GM12878 (cell line): ENCODE results near the gene DNAJC4. TPM values are rescaled to one million over a fixed set of nuclear protein-coding genes. Genes with fewer than 3 reads are reported as not detected.

Source experiments
- EZH2 ChIP-seq: IDR thresholded peaks from 2 replicates; pipeline ENCODE4 v1.6.1; 2012; ENCODE audit warnings: low read depth, mild to moderate bottlenecking, control low read depth, inconsistent platforms, low read length, borderline replicate concordance; ENCODE audit not compliant: control insufficient read depth
- FOXK2 ChIP-seq: fragments of 450-650 bp; IDR thresholded peaks from 2 replicates; pipeline ENCODE4 v1.6.1; 2017; ENCODE audit warnings: mild to moderate bottlenecking, moderate library complexity
- GABPA ChIP-seq: IDR thresholded peaks from 2 replicates; pipeline ENCODE4 v1.6.1; 2014; ENCODE audit warnings: antibody characterized with exemption, low read depth, mild to moderate bottlenecking, inconsistent platforms
- HDAC2 ChIP-seq: fragments of 200-600 bp; sonication (generic); IDR thresholded peaks from 2 replicates; pipeline ENCODE4 v1.6.1; 2017
- KDM1A ChIP-seq: fragments of 200-600 bp; sonication (generic); IDR thresholded peaks from 2 replicates; pipeline ENCODE4 v1.6.1; 2016; ENCODE audit warnings: borderline replicate concordance
- MEF2B ChIP-seq: fragments of 450-650 bp; IDR thresholded peaks from 2 replicates; pipeline ENCODE4 v1.6.1; 2018; ENCODE audit warnings: mild to moderate bottlenecking, moderate library complexity; ENCODE audit not compliant: partially characterized antibody, poor library complexity, severe bottlenecking
- MXI1 ChIP-seq: fragments of 150-350 bp; IDR thresholded peaks from 2 replicates; pipeline ENCODE4 v1.6.1; 2011; ENCODE audit warnings: low read depth, mild to moderate bottlenecking, inconsistent platforms, low read length, improper control_type of control experiment
- NRF1 ChIP-seq: conservative IDR thresholded peaks from 2 replicates; pipeline ENCODE4 v1.6.1; 2011; ENCODE audit warnings: mild to moderate bottlenecking, low read depth, low read length, improper control_type of control experiment
- POLR2AphosphoS5 ChIP-seq: IDR thresholded peaks from 2 replicates; pipeline ENCODE4 v1.6.1; 2011; ENCODE audit warnings: mild to moderate bottlenecking, low read length, inconsistent platforms
- RFX5 ChIP-seq: IDR thresholded peaks from 2 replicates; pipeline ENCODE4 v1.6.1; 2011; ENCODE audit warnings: low read depth, low read length, improper control_type of control experiment
- SMAD1 ChIP-seq: fragments of 450-650 bp; IDR thresholded peaks from 2 replicates; pipeline ENCODE4 v1.6.1; 2018; ENCODE audit warnings: mild to moderate bottlenecking, low read depth; ENCODE audit not compliant: partially characterized antibody
- STAT1 ChIP-seq: fragments of 450-650 bp; conservative IDR thresholded peaks from 2 replicates; pipeline ENCODE4 v1.6.1; 2014; ENCODE audit warnings: antibody characterized with exemption, mild to moderate bottlenecking
- STAT3 ChIP-seq: IDR thresholded peaks from 2 replicates; pipeline ENCODE4 v1.6.1; 2011; ENCODE audit warnings: low read depth, low read length, improper control_type of control experiment
- TCF12 ChIP-seq: IDR thresholded peaks from 2 replicates; pipeline ENCODE4 v1.6.1; 2011; ENCODE audit warnings: low read depth, mild to moderate bottlenecking, low read length
- YBX1 ChIP-seq: fragments of 450-650 bp; IDR thresholded peaks from 2 replicates; pipeline ENCODE4 v1.6.1; 2016; ENCODE audit warnings: antibody characterized with exemption
- ZBTB4 ChIP-seq: fragments of 450-650 bp; formaldehyde crosslinking; IDR thresholded peaks from 2 replicates; pipeline ENCODE4 v1.4.0; 2022; ENCODE audit warnings: mild to moderate bottlenecking, moderate library complexity
- ZNF217 ChIP-seq: fragments of 450-650 bp; IDR thresholded peaks from 2 replicates; pipeline ENCODE4 v1.6.1; 2017; ENCODE audit warnings: antibody characterized with exemption, mild to moderate bottlenecking
- ZNF274 ChIP-seq: IDR thresholded peaks from one replicate; pipeline ENCODE4 v1.8.0; 2011; ENCODE audit not compliant: insufficient read length, insufficient read depth
- polyA plus RNA-seq, 11 experiments: library from polyadenylated mRNA; depleted of rRNA in 4 of 11; unstranded in 6 of 11; stranded (reverse) in 5 of 11; fragments of >200 nt; fragmentation: Nextera tagmentation in 4 of 11; fragmentation: Illumina TruSeq in 1 of 11; extraction: Ambion mirVana in 4 of 11; extraction: Trizol in 1 of 11; gene quantifications; 1 replicate in 1 of 11; 2 replicates in 10 of 11; pipeline versions ENCODE4 v1.2.1 to v1.2.3, GENCODE V29; 2011 to 2016; ENCODE audit warnings: inconsistent platforms in 2 of 11, missing spikeins in 2 of 11, low read depth in 1 of 11
- total RNA-seq, 4 experiments: library from RNA; depleted of rRNA in 3 of 4; stranded (reverse); fragments of >200 nt in 3 of 4; fragmentation: Illumina TruSeq in 1 of 4; extraction: Trizol in 1 of 4; gene quantifications; 2 replicates each; pipeline versions ENCODE4 v1.2.1 to v1.2.3, GENCODE V29; 2013 to 2021
- TF ChIP-seq, protein P1 (sequence below): fragments of 450-650 bp; IDR thresholded peaks from 2 replicates; pipeline ENCODE4 v1.6.1; 2017; ENCODE audit warnings: mild to moderate bottlenecking, low read depth, inconsistent platforms; ENCODE audit not compliant: poor library complexity, severe bottlenecking
- TF ChIP-seq, protein P2 (sequence below): IDR thresholded peaks from 2 replicates; pipeline ENCODE4 v1.6.1; 2012; ENCODE audit warnings: low read depth, low read length, improper control_type of control experiment
- TF ChIP-seq, protein P3 (sequence below): fragments of 450-650 bp; IDR thresholded peaks from 2 replicates; pipeline ENCODE4 v1.6.1; 2017; ENCODE audit warnings: mild to moderate bottlenecking, moderate library complexity

DNAJC4 gene
- total and polyA plus RNA-seq, 10 of the 15 experiments (the other 5 are each of a cell fraction or from before 2014, with no cell fraction given): 3.7 to 64.9 (median 30.1) TPM

GRCh38 chr11:64225608-64226506, 4.5 kb upstream of the DNAJC4 start, which contains the start of the genes NUDT22 and TRPT1 (continued):
- TF ChIP-seq, protein P1, sequence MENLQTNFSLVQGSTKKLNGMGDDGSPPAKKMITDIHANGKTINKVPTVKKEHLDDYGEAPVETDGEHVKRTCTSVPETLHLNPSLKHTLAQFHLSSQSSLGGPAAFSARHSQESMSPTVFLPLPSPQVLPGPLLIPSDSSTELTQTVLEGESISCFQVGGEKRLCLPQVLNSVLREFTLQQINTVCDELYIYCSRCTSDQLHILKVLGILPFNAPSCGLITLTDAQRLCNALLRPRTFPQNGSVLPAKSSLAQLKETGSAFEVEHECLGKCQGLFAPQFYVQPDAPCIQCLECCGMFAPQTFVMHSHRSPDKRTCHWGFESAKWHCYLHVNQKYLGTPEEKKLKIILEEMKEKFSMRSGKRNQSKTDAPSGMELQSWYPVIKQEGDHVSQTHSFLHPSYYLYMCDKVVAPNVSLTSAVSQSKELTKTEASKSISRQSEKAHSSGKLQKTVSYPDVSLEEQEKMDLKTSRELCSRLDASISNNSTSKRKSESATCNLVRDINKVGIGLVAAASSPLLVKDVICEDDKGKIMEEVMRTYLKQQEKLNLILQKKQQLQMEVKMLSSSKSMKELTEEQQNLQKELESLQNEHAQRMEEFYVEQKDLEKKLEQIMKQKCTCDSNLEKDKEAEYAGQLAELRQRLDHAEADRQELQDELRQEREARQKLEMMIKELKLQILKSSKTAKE: no peak
- no peak for TF ChIP-seq ZNF274
- TF ChIP-seq STAT1: no peak
- no peak for TF ChIP-seq ZBTB4 (CRISPR knock-in tag)
- peak; percentile 74 for TF ChIP-seq POLR2AphosphoS5
- TF ChIP-seq, protein P2, sequence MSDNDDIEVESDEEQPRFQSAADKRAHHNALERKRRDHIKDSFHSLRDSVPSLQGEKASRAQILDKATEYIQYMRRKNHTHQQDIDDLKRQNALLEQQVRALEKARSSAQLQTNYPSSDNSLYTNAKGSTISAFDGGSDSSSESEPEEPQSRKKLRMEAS: no peak
- TF ChIP-seq, protein P3, sequence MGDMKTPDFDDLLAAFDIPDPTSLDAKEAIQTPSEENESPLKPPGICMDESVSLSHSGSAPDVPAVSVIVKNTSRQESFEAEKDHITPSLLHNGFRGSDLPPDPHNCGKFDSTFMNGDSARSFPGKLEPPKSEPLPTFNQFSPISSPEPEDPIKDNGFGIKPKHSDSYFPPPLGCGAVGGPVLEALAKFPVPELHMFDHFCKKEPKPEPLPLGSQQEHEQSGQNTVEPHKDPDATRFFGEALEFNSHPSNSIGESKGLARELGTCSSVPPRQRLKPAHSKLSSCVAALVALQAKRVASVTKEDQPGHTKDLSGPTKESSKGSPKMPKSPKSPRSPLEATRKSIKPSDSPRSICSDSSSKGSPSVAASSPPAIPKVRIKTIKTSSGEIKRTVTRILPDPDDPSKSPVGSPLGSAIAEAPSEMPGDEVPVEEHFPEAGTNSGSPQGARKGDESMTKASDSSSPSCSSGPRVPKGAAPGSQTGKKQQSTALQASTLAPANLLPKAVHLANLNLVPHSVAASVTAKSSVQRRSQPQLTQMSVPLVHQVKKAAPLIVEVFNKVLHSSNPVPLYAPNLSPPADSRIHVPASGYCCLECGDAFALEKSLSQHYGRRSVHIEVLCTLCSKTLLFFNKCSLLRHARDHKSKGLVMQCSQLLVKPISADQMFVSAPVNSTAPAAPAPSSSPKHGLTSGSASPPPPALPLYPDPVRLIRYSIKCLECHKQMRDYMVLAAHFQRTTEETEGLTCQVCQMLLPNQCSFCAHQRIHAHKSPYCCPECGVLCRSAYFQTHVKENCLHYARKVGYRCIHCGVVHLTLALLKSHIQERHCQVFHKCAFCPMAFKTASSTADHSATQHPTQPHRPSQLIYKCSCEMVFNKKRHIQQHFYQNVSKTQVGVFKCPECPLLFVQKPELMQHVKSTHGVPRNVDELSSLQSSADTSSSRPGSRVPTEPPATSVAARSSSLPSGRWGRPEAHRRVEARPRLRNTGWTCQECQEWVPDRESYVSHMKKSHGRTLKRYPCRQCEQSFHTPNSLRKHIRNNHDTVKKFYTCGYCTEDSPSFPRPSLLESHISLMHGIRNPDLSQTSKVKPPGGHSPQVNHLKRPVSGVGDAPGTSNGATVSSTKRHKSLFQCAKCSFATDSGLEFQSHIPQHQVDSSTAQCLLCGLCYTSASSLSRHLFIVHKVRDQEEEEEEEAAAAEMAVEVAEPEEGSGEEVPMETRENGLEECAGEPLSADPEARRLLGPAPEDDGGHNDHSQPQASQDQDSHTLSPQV: no peak
- no peak for TF ChIP-seq NRF1
- no peak for TF ChIP-seq MEF2B
- TF ChIP-seq EZH2: no peak
- no peak for TF ChIP-seq RFX5
- TF ChIP-seq STAT3: no peak
- TF ChIP-seq ZNF217: no peak
- no peak for TF ChIP-seq HDAC2
- TF ChIP-seq YBX1: no peak
- peak; percentile 81 for TF ChIP-seq GABPA
- no peak for TF ChIP-seq KDM1A
- TF ChIP-seq MXI1: peak; percentile 36; the same call in 1 of the 2 replicates
- no peak for TF ChIP-seq FOXK2
- no peak for TF ChIP-seq SMAD1
- no peak for TF ChIP-seq TCF12
